ENCODE data around the gene ABCA4.

DNA sequence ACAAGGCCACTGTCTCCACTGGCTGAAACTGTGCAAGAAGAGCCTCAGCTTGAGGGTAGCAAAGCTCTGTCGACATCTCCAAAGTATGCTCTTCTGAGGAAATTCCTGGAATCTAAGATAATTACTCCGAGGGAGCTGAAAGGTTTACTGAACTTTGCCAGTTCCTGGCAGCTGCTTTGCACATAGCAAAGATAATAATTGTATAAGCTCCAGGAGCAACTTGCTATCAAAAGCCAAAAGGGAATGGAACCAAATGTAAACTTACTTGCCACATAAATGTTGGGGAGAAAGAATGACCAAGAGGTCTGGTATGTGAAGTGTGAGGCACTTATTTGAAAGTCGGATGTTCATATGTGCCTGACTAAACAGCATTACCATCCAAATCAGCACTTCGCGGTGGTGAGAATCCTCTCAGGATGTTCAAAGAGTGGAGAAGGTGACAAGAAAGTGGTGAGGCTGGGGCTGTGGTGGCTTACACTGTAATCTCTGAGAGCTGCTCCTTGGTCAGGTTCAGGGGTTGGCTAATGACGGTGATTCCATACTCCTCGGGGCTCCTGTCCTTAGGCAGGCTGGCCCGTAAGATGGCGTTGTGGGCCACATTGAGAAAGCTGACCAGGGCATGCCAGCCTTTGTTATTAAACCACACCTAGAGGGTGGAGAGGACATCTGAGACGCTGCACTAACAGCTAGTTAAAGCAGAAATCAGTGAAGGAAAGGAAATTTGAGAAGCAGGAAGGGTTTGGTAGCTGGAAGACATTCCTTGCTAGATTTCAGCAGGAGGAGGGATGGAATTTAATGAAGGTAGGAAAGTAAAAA is 100.0 kb downstream of the ABCA4 start:
- TF ChIP-seq, protein P1, sequence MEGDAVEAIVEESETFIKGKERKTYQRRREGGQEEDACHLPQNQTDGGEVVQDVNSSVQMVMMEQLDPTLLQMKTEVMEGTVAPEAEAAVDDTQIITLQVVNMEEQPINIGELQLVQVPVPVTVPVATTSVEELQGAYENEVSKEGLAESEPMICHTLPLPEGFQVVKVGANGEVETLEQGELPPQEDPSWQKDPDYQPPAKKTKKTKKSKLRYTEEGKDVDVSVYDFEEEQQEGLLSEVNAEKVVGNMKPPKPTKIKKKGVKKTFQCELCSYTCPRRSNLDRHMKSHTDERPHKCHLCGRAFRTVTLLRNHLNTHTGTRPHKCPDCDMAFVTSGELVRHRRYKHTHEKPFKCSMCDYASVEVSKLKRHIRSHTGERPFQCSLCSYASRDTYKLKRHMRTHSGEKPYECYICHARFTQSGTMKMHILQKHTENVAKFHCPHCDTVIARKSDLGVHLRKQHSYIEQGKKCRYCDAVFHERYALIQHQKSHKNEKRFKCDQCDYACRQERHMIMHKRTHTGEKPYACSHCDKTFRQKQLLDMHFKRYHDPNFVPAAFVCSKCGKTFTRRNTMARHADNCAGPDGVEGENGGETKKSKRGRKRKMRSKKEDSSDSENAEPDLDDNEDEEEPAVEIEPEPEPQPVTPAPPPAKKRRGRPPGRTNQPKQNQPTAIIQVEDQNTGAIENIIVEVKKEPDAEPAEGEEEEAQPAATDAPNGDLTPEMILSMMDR (IDR thresholded peaks at IDR 0.05), result no peak
- TF ChIP-seq POLR2A (IDR thresholded peaks at IDR 0.05), result no peak
